ENCODE results near the gene RNPEP. TPM values are rescaled to one million over a fixed set of nuclear protein-coding genes. Genes with fewer than 3 reads are reported as not detected.
"Not testable (repeated sequence)": the region's sequence is repeated elsewhere in the genome, so short reads cannot be mapped to it uniquely, and the experiment has no call there.

Gene RNPEP
- total RNA-seq, 1 experiment from 2014 or later: 99.8 TPM

GRCh38 chr1:202049129-202049528 lies 66.7 kb downstream of the RNPEP start:
- Histone ChIP-seq H3K27me3 (ENCODE audit: control insufficient read depth, insufficient read depth, low read length) (no peaks in the 10 kb centered on the region), H3K4me3 (ENCODE audit: low read depth in 2 of 2, low read length in 2 of 2) (no peak overlapping the region), H3K9me3 (ENCODE audit: control insufficient read depth, insufficient read depth, low read depth, low read length) (no peaks in the 10 kb centered on the region), H3K27ac (ENCODE audit: low read length) (0 out of 2 replicates have a peak overlapping the region, but pooled peaks have one; percentile 15), H3K36me3 (ENCODE audit: control insufficient read depth, insufficient read depth, low read length) (no peaks in the 10 kb centered on the region), H3K4me1 (ENCODE audit: control insufficient read depth, insufficient read depth, low read length) (peaks cover 11% of the 10 kb centered on the region)
- CTCF ChIA-PET: no interaction called here
- POLR2A ChIA-PET: no interaction called here
- in situ Hi-C loops (cut with HindIII; ENCODE audit: low pct_unique_long_range_greater_than_20kb, low sequenced_read_pairs) (no loop called here), intact Hi-C loops (cut with micrococcal nuclease; ENCODE audit: unreplicated experiment) (no loop called here)
- ATAC-seq: no peak
- DNase-seq (ENCODE audit: low read depth, low spot score): no peak
- TF ChIP-seq, protein P1, sequence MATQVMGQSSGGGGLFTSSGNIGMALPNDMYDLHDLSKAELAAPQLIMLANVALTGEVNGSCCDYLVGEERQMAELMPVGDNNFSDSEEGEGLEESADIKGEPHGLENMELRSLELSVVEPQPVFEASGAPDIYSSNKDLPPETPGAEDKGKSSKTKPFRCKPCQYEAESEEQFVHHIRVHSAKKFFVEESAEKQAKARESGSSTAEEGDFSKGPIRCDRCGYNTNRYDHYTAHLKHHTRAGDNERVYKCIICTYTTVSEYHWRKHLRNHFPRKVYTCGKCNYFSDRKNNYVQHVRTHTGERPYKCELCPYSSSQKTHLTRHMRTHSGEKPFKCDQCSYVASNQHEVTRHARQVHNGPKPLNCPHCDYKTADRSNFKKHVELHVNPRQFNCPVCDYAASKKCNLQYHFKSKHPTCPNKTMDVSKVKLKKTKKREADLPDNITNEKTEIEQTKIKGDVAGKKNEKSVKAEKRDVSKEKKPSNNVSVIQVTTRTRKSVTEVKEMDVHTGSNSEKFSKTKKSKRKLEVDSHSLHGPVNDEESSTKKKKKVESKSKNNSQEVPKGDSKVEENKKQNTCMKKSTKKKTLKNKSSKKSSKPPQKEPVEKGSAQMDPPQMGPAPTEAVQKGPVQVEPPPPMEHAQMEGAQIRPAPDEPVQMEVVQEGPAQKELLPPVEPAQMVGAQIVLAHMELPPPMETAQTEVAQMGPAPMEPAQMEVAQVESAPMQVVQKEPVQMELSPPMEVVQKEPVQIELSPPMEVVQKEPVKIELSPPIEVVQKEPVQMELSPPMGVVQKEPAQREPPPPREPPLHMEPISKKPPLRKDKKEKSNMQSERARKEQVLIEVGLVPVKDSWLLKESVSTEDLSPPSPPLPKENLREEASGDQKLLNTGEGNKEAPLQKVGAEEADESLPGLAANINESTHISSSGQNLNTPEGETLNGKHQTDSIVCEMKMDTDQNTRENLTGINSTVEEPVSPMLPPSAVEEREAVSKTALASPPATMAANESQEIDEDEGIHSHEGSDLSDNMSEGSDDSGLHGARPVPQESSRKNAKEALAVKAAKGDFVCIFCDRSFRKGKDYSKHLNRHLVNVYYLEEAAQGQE (IDR thresholded peaks at IDR 0.05; ENCODE audit: insufficient read depth in 1 of 2, low read depth in 2 of 2, low read length in 1 of 2): no peak
- TF ChIP-seq SIN3A (IDR thresholded peaks at IDR 0.05; ENCODE audit: borderline replicate concordance, insufficient read depth, low read depth, low read length): no peak
- TF ChIP-seq TCF7L2 (IDR thresholded peaks at IDR 0.05; ENCODE audit: low read depth, low read length): no peak
- TF ChIP-seq, protein P2, sequence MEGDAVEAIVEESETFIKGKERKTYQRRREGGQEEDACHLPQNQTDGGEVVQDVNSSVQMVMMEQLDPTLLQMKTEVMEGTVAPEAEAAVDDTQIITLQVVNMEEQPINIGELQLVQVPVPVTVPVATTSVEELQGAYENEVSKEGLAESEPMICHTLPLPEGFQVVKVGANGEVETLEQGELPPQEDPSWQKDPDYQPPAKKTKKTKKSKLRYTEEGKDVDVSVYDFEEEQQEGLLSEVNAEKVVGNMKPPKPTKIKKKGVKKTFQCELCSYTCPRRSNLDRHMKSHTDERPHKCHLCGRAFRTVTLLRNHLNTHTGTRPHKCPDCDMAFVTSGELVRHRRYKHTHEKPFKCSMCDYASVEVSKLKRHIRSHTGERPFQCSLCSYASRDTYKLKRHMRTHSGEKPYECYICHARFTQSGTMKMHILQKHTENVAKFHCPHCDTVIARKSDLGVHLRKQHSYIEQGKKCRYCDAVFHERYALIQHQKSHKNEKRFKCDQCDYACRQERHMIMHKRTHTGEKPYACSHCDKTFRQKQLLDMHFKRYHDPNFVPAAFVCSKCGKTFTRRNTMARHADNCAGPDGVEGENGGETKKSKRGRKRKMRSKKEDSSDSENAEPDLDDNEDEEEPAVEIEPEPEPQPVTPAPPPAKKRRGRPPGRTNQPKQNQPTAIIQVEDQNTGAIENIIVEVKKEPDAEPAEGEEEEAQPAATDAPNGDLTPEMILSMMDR (IDR thresholded peaks at IDR 0.05): no peak
- no peak for TF ChIP-seq POLR2AphosphoS5 (IDR thresholded peaks at IDR 0.05; ENCODE audit: low read depth, low read length)
- no TSS peak for BruUV-seq (replicated peaks)

- H3K27me3 ChIP-seq (ENCODE audit: control insufficient read depth, insufficient read depth, low read length): no peaks in the 10 kb centered on the region
- H3K9me3 ChIP-seq (ENCODE audit: control insufficient read depth, insufficient read depth, low read depth, low read length): no peaks in the 10 kb centered on the region
- DNase-seq (ENCODE audit: low read depth, low spot score) (no peak), ATAC-seq (no peak)
- TF ChIP-seq, protein P1 (IDR thresholded peaks at IDR 0.05; ENCODE audit: insufficient read depth in 1 of 2, low read depth in 2 of 2, low read length in 1 of 2): no peak
- TF ChIP-seq, protein P2 (IDR thresholded peaks at IDR 0.05): no peak
- TF ChIP-seq TCF7L2 (IDR thresholded peaks at IDR 0.05; ENCODE audit: low read depth, low read length): no peak
- peaks cover 7% of the 10 kb centered on the region for H3K4me1 ChIP-seq (ENCODE audit: control insufficient read depth, insufficient read depth, low read length)
- in situ Hi-C loops (cut with HindIII; ENCODE audit: low pct_unique_long_range_greater_than_20kb, low sequenced_read_pairs): no loop called here
- H3K36me3 ChIP-seq (ENCODE audit: control insufficient read depth, insufficient read depth, low read length): no peaks in the 10 kb centered on the region
- ChIA-PET CTCF (no interaction called here), POLR2A (interaction anchor here (0.6 kb wide), 1 partner anchor 9 kb away, joined by 4 read pairs; no protein-coding TSS in a partner anchor)
- intact Hi-C loops (cut with micrococcal nuclease; ENCODE audit: unreplicated experiment): no loop called here
- no peak overlapping the region for H3K27ac ChIP-seq (ENCODE audit: low read length)
- no TSS peak for BruUV-seq (replicated peaks)
- H3K4me3 ChIP-seq (ENCODE audit: low read depth in 2 of 2, low read length in 2 of 2): no peak overlapping the region
Measured at GRCh38 chr1:202054094-202054493, 71.6 kb downstream of the RNPEP start.

GRCh38 chr1:202054673-202055072 lies 72.2 kb downstream of the RNPEP start:
- H3K27ac ChIP-seq (ENCODE audit: low read length); H3K27me3 ChIP-seq (ENCODE audit: control insufficient read depth, insufficient read depth, low read length); in situ Hi-C loops (cut with HindIII; ENCODE audit: low pct_unique_long_range_greater_than_20kb, low sequenced_read_pairs); ATAC-seq; POLR2A ChIA-PET; BruUV-seq (replicated peaks); DNase-seq (ENCODE audit: low read depth, low spot score); H3K36me3 ChIP-seq (ENCODE audit: control insufficient read depth, insufficient read depth, low read length); CTCF ChIA-PET; H3K4me1 ChIP-seq (ENCODE audit: control insufficient read depth, insufficient read depth, low read length); intact Hi-C loops (cut with micrococcal nuclease; ENCODE audit: unreplicated experiment); H3K9me3 ChIP-seq (ENCODE audit: control insufficient read depth, insufficient read depth, low read depth, low read length); H3K4me3 ChIP-seq (ENCODE audit: low read depth in 2 of 2, low read length in 2 of 2): not testable (repeated sequence)

Data from Panc1 (cell line).